Esophagus (tissue), 2 donors: ENCODE data around the gene TDRD12. TPM values are rescaled to one million over a fixed set of nuclear protein-coding genes. Genes with fewer than 3 reads are reported as not detected.
"Not testable (repeated sequence)": the region's sequence is repeated elsewhere in the genome, so short reads cannot be mapped to it uniquely, and the experiment has no call there.

Experiments used
- H3K27ac ChIP-seq, 2 donors: one replicate each; pipeline ENCODE4 v1.5.1; 2013; ENCODE audit warnings: low read depth in 2 of 2, mild to moderate bottlenecking in 2 of 2, inconsistent platforms in 1 of 2, low read length in 1 of 2, moderate library complexity in 1 of 2
- H3K27me3 ChIP-seq, 2 donors: one replicate each; pipeline ENCODE4 v1.6.1; 2013; ENCODE audit warnings: low read length in 2 of 2, control low read depth in 1 of 2, mild to moderate bottlenecking in 1 of 2; ENCODE audit not compliant: insufficient read depth in 2 of 2, control insufficient read depth in 1 of 2
- H3K36me3 ChIP-seq, 2 donors: one replicate each; pipeline ENCODE4 v1.6.1; 2013; ENCODE audit warnings: low read length in 1 of 2; ENCODE audit not compliant: control insufficient read depth in 2 of 2, insufficient read depth in 2 of 2
- H3K4me1 ChIP-seq, 2 donors: one replicate each; pipeline ENCODE4 v1.6.1; 2013; ENCODE audit warnings: low read length in 1 of 2; ENCODE audit not compliant: control insufficient read depth in 2 of 2, insufficient read depth in 2 of 2
- H3K4me3 ChIP-seq, 2 donors: one replicate each; pipeline ENCODE4 v1.5.1; 2013; ENCODE audit warnings: low read length in 2 of 2, mild to moderate bottlenecking in 2 of 2, low read depth in 1 of 2, moderate library complexity in 1 of 2
- H3K9me3 ChIP-seq, 2 donors: one replicate each; pipeline ENCODE4 v1.6.1; 2013; ENCODE audit warnings: mild to moderate bottlenecking in 2 of 2, low read depth in 1 of 2, low read length in 1 of 2, moderate library complexity in 1 of 2; ENCODE audit not compliant: control insufficient read depth in 2 of 2, insufficient read depth in 1 of 2
- WGBS, 2 donors: extraction: QIAGEN DNeasy Blood & Tissue Kit; methylation state at CpG; one replicate each; pipeline ENCODE4 v1.1.7; 2013; 5-methylcytosine and 5-hydroxymethylcytosine counted together
- polyA plus RNA-seq, 2 donors: library from polyadenylated mRNA; stranded (reverse); fragments of 200-250 nt; gene quantifications; one replicate each; pipeline ENCODE4 v1.2.3, GENCODE V29; 2013
- donor health status: healthy with polysubstance abuse.
- donor health status: Bipolar disorder and iron deficiency.

TDRD12 gene
- polyA plus RNA-seq, 2 donors, result 0.04 to 0.06 TPM

DNA sequence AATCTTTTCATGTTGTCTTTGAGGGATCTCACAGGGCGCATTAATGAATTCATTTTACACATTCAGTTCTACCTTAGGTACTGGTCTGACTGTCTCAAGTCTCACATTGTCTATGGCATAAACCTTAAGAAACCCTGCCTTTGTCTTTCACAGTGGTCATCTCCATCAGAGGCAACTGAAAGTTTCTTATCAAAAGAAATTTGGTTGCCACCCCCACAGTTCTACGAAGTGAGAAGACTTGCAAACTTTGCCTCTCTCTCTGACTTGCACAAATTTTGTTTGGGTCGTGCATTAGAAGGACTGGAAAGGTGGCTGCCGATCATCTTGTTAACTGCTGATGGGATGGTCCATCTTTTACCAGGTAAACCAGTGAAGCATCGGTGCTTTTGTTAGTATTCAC is 10.5 kb upstream of the TDRD12 start:
- no peaks in the 10 kb centered on the region for H3K27me3 ChIP-seq
- no peak overlapping the region for H3K4me3 ChIP-seq
- no peaks in the 10 kb centered on the region for H3K9me3 ChIP-seq
- no peaks in the 10 kb centered on the region for H3K4me1 ChIP-seq
- 91 to 93% methylated on average over 5 of the region's 5 CpGs for WGBS, 2 donors
- H3K36me3 ChIP-seq, result peaks cover 0 to 6% of the 10 kb centered on the region in 2 donors
- no peak overlapping the region for H3K27ac ChIP-seq

DNA sequence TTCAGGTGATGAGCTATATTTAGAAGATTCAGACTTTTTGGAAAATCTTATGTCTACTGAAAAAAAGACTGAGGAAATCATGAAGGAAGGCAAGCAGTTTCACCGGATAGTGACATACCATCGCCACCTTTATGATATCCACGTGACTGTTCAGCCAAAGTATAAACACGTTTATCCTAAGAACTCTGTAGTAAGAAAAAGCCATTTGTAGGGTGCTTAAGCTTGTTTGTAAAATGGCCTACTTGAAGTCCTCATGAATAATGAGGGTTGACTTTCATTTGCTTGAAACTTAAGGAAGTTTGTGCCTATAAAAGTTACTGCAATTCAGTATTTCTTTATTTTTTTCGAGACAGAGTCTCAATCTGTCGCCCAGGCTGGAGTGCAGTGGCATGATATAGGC is 7.8 kb upstream of the TDRD12 start:
- Histone ChIP-seq H3K36me3 (peaks cover 0 to 12% of the 10 kb centered on the region in 2 donors), H3K27ac (no peak overlapping the region), H3K4me1 (no peaks in the 10 kb centered on the region), H3K9me3 (no peaks in the 10 kb centered on the region), H3K27me3 (no peaks in the 10 kb centered on the region), H3K4me3 (no peak overlapping the region)
- WGBS, 2 donors, result 92 to 93% methylated on average over 6 of the region's 6 CpGs

DNA sequence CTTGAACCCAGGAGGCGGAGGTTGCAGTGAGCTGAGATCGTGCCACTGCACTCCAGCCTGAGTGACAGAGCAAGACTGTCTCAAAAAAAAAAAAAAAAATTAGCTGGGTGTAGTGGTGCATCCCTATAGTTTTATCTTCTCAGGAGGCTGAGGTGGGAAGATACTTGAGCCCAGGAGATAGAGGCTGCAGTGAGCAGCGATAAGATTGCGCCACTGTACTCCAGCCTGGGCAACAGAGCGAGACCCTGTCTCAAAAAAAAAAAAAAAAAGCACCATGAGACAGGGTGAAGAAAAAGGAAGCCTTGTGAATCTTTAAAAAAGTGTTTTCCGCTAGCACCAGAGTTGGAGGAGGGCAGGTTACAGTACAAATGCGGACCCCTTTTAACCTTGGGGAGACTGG is 3.4 kb upstream of the TDRD12 start:
- 95 to 98% methylated on average over 7 of the region's 7 CpGs for WGBS, 2 donors
- peaks cover 0 to 12% of the 10 kb centered on the region in 2 donors for H3K36me3 ChIP-seq
- H3K9me3 ChIP-seq, H3K4me3 ChIP-seq, H3K27ac ChIP-seq, H3K4me1 ChIP-seq, H3K27me3 ChIP-seq: not testable (repeated sequence)

DNA sequence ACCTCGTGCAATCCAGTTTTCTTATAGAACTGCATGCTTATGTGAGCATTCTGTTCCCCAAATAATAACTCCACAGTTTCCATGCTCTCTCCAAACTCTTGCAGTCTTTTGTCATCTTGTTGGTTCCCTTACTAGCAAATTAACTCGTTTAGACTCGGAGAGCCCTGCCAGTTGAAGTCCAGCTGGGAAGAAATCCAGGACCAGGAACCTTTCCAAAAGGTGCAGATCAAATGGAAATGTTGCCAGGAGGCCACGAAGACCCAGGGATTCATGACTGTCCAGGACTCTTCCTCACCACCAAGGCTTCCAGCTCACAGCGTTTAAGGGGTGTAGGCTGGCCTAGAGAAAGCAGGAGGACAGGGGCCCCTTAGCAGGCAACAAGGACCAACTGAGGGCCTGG is 2.1 kb upstream of the TDRD12 start:
- 58 to 60% methylated on average over 5 of the region's 5 CpGs for WGBS, 2 donors
- Histone ChIP-seq H3K27ac (peak overlapping the region; percentile 20 to 24), H3K9me3 (peaks cover 0 to 3% of the 10 kb centered on the region in 2 donors), H3K4me3 (no peak overlapping the region), H3K27me3 (no peaks in the 10 kb centered on the region), H3K4me1 (no peaks in the 10 kb centered on the region), H3K36me3 (peaks cover 0 to 12% of the 10 kb centered on the region in 2 donors)

DNA sequence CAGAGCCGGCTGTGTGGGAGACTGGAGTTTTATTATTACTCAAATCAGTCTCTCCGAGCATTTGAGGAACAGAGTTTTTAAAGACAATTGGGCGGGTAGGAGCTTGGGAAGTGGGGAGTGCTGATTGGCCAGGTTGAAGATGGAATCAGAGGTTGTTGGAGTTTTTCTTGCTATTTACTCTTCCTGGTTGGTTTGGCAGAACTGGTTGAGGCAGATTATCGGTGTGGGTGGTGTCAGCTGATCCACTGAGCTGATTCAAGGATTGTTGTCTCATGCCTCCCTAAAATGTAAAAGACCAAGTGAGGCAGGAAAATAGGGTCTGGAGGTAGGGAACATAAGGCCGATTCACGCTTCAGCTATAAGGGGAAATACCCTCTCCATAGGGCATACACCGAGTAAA is 1.3 kb upstream of the TDRD12 start:
- peaks cover 0 to 10% of the 10 kb centered on the region in 2 donors for H3K36me3 ChIP-seq
- WGBS, 2 donors, result 69 to 72% methylated on average over 7 of the region's 7 CpGs
- H3K27ac ChIP-seq, result peak overlapping the region; percentile 20 to 70
- no peaks in the 10 kb centered on the region for H3K27me3 ChIP-seq
- H3K9me3 ChIP-seq, result peaks cover 0 to 3% of the 10 kb centered on the region in 2 donors
- H3K4me1 ChIP-seq, result no peaks in the 10 kb centered on the region
- H3K4me3 ChIP-seq, result no peak overlapping the region

DNA sequence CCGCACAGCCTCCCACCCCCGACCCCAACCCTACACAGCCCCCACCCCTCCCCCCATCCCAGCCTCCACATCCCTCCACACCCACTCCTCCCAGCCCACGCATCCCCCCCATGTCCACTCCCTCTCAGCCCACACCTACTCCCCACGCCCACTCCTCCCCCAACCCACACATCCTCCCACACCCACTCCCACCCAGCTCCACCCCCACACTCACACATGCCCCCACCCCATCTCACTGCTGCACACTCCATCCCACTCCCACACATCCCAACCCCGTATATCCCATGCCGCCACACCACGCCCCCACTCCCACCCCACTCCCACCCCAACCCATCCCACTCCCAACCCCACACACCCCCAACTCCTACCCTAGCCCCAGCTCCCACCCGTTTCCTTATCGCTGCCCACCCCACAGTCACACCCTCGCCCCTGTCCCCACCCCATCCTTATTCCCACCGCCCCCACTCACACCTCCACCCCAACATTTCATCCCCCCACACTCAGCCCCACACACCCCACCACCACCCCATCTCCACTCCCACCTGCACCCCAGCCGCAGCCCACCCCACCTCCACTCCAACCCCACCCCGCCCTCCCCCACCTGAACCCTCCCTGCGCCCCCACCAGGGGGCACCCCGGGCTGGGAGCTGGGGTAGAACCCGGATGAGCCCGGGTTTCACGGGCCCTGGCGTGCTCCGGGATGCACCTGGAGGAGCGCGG is 809 bp downstream of the TDRD12 start:
- Histone ChIP-seq H3K9me3 (peaks cover 0 to 3% of the 10 kb centered on the region in 2 donors), H3K4me3 (no peak overlapping the region), H3K27me3 (no peaks in the 10 kb centered on the region), H3K4me1 (no peaks in the 10 kb centered on the region), H3K36me3 (peaks cover 0 to 4% of the 10 kb centered on the region in 2 donors), H3K27ac (no peak overlapping the region)
- whole genome bisulfite sequencing, 2 donors, result 89 to 94% methylated on average over 19 to 22 of the region's 22 CpGs

DNA sequence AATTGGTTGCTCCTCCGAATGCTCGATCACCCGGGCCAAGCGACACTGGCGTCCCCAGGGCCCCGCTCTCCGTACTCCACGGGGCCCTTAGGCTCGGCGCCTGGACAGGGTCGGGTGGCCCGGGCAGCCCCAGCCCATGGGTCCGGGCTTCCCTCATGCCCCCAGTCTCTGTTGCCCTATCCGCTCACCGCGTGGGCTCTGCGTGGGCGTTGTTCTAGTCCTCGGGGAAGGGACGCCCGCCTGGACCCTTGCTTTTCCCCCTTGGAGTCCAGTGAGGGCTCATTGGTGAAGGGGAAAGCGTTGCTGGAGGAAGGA is 1.3 kb downstream of the TDRD12 start:
- Histone ChIP-seq H3K27ac (no peak overlapping the region), H3K27me3 (no peaks in the 10 kb centered on the region), H3K4me1 (no peaks in the 10 kb centered on the region), H3K9me3 (peaks cover 0 to 3% of the 10 kb centered on the region in 2 donors), H3K4me3 (no peak overlapping the region), H3K36me3 (peaks cover 0 to 3% of the 10 kb centered on the region in 2 donors)
- WGBS, 2 donors, result 92 to 97% methylated on average over 22 of the region's 22 CpGs

DNA sequence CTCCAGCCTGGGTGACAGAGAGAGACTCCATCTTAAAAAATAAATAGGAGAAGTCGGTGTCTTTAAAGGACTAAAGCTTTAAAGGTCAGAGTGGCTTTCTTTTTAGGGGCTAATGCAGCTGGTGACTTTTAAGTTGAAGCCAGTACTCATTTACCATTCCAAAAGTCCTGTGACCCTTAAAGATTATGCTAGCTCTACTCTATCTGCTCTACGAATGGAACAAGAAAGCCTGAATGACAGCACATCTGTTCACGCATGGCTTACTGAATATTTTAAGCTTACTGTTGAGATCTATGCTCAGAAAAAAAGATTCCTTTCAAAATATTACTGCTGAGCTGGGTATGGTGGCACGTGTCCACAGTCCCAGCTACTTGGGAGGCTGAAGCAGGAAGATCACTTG is 16.4 kb downstream of the TDRD12 start:
- 76 to 77% methylated on average over 4 of the region's 4 CpGs for WGBS, 2 donors
- Histone ChIP-seq H3K27me3 (no peaks in the 10 kb centered on the region), H3K27ac (no peak overlapping the region), H3K9me3 (no peaks in the 10 kb centered on the region), H3K36me3 (no peaks in the 10 kb centered on the region), H3K4me3 (no peak overlapping the region), H3K4me1 (no peaks in the 10 kb centered on the region)

DNA sequence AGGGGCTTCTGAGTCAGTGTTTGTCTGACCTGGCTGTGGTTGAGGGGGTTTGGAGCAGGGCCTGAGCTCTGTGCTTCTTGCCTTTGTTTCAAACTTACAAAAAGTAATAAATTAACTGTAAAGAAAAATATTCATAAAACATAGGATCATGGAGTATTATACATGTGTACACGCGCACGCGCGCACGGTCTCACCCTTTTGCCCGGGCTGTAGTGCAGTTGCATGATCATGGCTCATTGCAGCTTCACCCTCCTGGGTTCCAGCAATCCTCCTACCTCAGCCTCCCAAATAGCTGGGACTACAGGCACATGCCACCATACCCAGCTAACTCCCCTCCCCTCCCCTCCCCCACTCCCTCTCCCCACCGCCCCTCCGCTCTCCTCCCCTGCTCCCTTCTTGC is 23.5 kb downstream of the TDRD12 start:
- H3K27me3 ChIP-seq, result no peaks in the 10 kb centered on the region
- 96 to 98% methylated on average over 9 of the region's 9 CpGs for WGBS, 2 donors
- H3K27ac ChIP-seq, result no peak overlapping the region
- no peaks in the 10 kb centered on the region for H3K36me3 ChIP-seq
- H3K4me3 ChIP-seq, result no peak overlapping the region
- H3K9me3 ChIP-seq, result no peaks in the 10 kb centered on the region
- no peaks in the 10 kb centered on the region for H3K4me1 ChIP-seq

DNA sequence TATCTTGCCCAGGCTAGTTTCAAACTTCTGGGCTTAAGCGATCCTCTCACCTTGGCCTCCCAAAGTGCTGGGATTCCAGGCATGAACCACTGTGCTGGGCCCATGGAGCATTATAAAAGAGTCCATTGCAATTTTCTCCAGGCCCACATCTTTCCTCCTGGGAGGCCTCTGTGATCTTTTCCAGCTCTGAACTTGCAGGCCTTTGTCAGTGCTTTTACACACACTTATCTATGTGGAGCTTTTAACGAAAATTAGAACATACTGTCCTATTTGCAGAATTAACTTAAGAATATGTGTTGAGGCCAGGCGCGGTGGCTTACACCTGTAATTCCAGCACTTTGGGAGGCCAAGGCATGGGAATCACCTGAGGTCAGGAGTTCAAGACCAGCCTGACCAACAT is 23.9 kb downstream of the TDRD12 start:
- H3K9me3 ChIP-seq, result no peaks in the 10 kb centered on the region
- WGBS, 2 donors, result 96 to 97% methylated on average over 4 of the region's 4 CpGs
- H3K27ac ChIP-seq, result no peak overlapping the region
- no peaks in the 10 kb centered on the region for H3K27me3 ChIP-seq
- no peaks in the 10 kb centered on the region for H3K4me1 ChIP-seq
- H3K4me3 ChIP-seq, result no peak overlapping the region
- no peaks in the 10 kb centered on the region for H3K36me3 ChIP-seq
